ENCODE measurements around the gene CST9.

DNA sequence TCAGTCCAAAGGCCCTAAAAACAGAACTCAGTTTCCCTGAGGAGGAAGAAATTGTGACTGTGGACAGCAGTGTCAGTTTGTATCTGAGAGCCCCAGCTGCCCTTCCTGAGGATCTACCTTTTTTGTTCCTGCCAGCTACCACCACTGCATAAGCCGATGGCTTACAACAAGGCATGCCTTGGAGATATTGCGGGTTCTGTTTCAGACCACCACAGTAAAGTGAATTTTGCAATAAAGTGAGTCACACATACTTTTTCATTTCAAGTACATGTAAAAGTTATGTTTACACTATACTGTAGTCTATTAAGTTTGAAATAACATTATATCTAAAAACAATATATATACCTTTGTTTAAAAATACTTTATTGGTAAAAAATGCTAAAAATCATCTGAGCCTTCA, 41.6 kb upstream of the CST9 start:
- no peak for TF ChIP-seq EP300 (IDR thresholded peaks at IDR 0.05)
- TF ChIP-seq, protein P1, sequence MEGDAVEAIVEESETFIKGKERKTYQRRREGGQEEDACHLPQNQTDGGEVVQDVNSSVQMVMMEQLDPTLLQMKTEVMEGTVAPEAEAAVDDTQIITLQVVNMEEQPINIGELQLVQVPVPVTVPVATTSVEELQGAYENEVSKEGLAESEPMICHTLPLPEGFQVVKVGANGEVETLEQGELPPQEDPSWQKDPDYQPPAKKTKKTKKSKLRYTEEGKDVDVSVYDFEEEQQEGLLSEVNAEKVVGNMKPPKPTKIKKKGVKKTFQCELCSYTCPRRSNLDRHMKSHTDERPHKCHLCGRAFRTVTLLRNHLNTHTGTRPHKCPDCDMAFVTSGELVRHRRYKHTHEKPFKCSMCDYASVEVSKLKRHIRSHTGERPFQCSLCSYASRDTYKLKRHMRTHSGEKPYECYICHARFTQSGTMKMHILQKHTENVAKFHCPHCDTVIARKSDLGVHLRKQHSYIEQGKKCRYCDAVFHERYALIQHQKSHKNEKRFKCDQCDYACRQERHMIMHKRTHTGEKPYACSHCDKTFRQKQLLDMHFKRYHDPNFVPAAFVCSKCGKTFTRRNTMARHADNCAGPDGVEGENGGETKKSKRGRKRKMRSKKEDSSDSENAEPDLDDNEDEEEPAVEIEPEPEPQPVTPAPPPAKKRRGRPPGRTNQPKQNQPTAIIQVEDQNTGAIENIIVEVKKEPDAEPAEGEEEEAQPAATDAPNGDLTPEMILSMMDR (IDR thresholded peaks at IDR 0.05) = no peak
- no peak for TF ChIP-seq POLR2AphosphoS5 (IDR thresholded peaks at IDR 0.05)
